Measurements from ENCODE around the gene DHX16.

The DHX16 gene

GRCh38 chr6:30691208-30691847 lies 18.5 kb upstream of the DHX16 start:
- DNase-seq = no peak

GRCh38 chr6:30690403-30691207 lies 17.8 kb upstream of the DHX16 start, which contains the start of gene NRM:
TSS of gene NRM (minus strand) at chr6:30690984. CDS start at chr6:30690974, 10 bp downstream.
- peak; percentile 78 to 89 for DNase-seq

GRCh38 chr6:30689985-30690384 lies 17.2 kb upstream of the DHX16 start:
- DNase-seq = no peak

- DNase-seq = no peak
Measured at GRCh38 chr6:30689022-30689865, 16.4 kb upstream of the DHX16 start.

GRCh38 chr6:30688569-30688968 lies 15.8 kb upstream of the DHX16 start:
- DNase-seq = no peak

- DNase-seq = peak in 1 of 2 experiments; percentile 58
Measured at GRCh38 chr6:30687659-30688431, 15.0 kb upstream of the DHX16 start.

GRCh38 chr6:30686908-30687658 lies 14.3 kb upstream of the DHX16 start:
- peak; percentile 85 to 96 for DNase-seq

GRCh38 chr6:30686009-30686907 lies 13.5 kb upstream of the DHX16 start, which contains the start of gene PPP1R18:
TSS of gene PPP1R18 (minus strand) at chr6:30686645. CDS start at chr6:30686018, 627 bp downstream.
- DNase-seq = peak in 1 of 2 experiments; percentile 80

GRCh38 chr6:30685157-30686008 lies 12.6 kb upstream of the DHX16 start:
- DNase-seq = peak; percentile 40 to 42

GRCh38 chr6:30684386-30685156 lies 11.8 kb upstream of the DHX16 start:
- peak in 1 of 2 experiments; percentile 29 for DNase-seq

- no peak for DNase-seq
Measured at GRCh38 chr6:30683980-30684338, 11.2 kb upstream of the DHX16 start.

- no peak for DNase-seq
Measured at GRCh38 chr6:30683183-30683979, 10.6 kb upstream of the DHX16 start.

- DNase-seq = peak; percentile 84 to 89
Measured at GRCh38 chr6:30682143-30683117, 9.6 kb upstream of the DHX16 start.

- no peak for DNase-seq
Measured at GRCh38 chr6:30681766-30682142, 8.9 kb upstream of the DHX16 start.

- DNase-seq = no peak
Measured at GRCh38 chr6:30679765-30680535, 7.1 kb upstream of the DHX16 start.

All from SW 1271 (cell line).